GF-D8 (cell line): ENCODE measurements around the gene INKA1.
"Not testable (repeated sequence)": the region's sequence is repeated elsewhere in the genome, so short reads cannot be mapped to it uniquely, and the experiment has no call there.

Source experiments
- DNase-seq: peaks from one replicate; lab custom pipeline; 2025; lab: John Stamatoyannopoulos, UW

The INKA1 gene

GRCh38 chr3:49807431-49808114 lies 4.5 kb downstream of the INKA1 start:
- peak; percentile 5 for DNase-seq

GRCh38 chr3:49812916-49813496 lies 9.9 kb downstream of the INKA1 start:
- no peak for DNase-seq

- peak; percentile 36 for DNase-seq
Measured at GRCh38 chr3:49813497-49814174, 10.6 kb downstream of the INKA1 start, which contains the start of gene UBA7. TSS of gene UBA7 (minus strand) at chr3:49813953. CDS start at chr3:49813787, 166 bp downstream.

GRCh38 chr3:49823131-49823530 lies 20.1 kb downstream of the INKA1 start:
- not testable (repeated sequence) for DNase-seq

- DNase-seq, result no peak
Measured at GRCh38 chr3:49826016-49826415, 23.0 kb downstream of the INKA1 start.

- DNase-seq, result peak; percentile 22
Measured at GRCh38 chr3:49831341-49831740, 28.3 kb downstream of the INKA1 start.

- DNase-seq, result peak; percentile 61
Measured at GRCh38 chr3:49839193-49839809, 36.2 kb downstream of the INKA1 start.

- no peak for DNase-seq
Measured at GRCh38 chr3:49840388-49840787, 37.3 kb downstream of the INKA1 start.

GRCh38 chr3:49841126-49841696 lies 38.1 kb downstream of the INKA1 start:
- DNase-seq, result no peak

- no peak for DNase-seq
Measured at GRCh38 chr3:49841806-49842205, 38.7 kb downstream of the INKA1 start.

- DNase-seq, result no peak
Measured at GRCh38 chr3:49842843-49843517, 39.9 kb downstream of the INKA1 start.

- no peak for DNase-seq
Measured at GRCh38 chr3:49844464-49845183, 41.6 kb downstream of the INKA1 start.

- no peak for DNase-seq
Measured at GRCh38 chr3:49845694-49846093, 42.6 kb downstream of the INKA1 start.
